ENCODE measurements around the gene COA8.
A peak's percentile ranks its signal among the peaks of the same experiment; 100 is the strongest.

The COA8 gene

GRCh38 chr14:103629503-103630121 is 66.9 kb downstream of the COA8 start:
- Histone ChIP-seq H3K9me3 (ENCODE audit: control extremely low read depth in 1 of 5, control insufficient read depth in 4 of 5, insufficient read depth in 2 of 5, low read depth in 1 of 5, low read length in 4 of 5) (no peaks in the 10 kb centered on the region), H3K4me3 (ENCODE audit: control insufficient read depth in 1 of 7, extremely low read depth in 1 of 7, insufficient read depth in 4 of 7, low read depth in 2 of 7, low read length in 6 of 7) (peak overlapping the region; percentile 51 to 94 (median 80)), H3K36me3 (ENCODE audit: control insufficient read depth in 4 of 4, insufficient read depth in 4 of 4, low read length in 3 of 4) (peaks cover 0 to 5% (median 2%) of the 10 kb centered on the region in 4 experiments), H3K27me3 (replicated peaks in 2 of 5; ENCODE audit: control insufficient read depth in 4 of 5, insufficient read depth in 5 of 5, low read length in 4 of 5) (no peaks in the 10 kb centered on the region), H3K27ac (ENCODE audit: insufficient read depth in 1 of 2, low read depth in 1 of 2, low read length in 2 of 2, poor library complexity in 1 of 2, severe bottlenecking in 2 of 2) (peak overlapping the region; percentile 70 to 89), H3K4me1 (ENCODE audit: control extremely low read depth in 1 of 4, control insufficient read depth in 4 of 4, insufficient read depth in 4 of 4, low read length in 3 of 4) (peaks cover 6 to 42% (median 33%) of the 10 kb centered on the region in 4 experiments)
- POLR2A ChIA-PET: no interaction called here
- DNase-seq: peak in 1 of 3 donors; percentile 41
- CTCF ChIA-PET: interaction anchor here (0.8 kb wide), 1 partner anchor 50 kb away, joined by 5 read pairs; no protein-coding TSS in a partner anchor
- under 1% methylated on average over 69 of the region's 71 CpGs for WGBS (ENCODE audit: insufficient coverage)

GRCh38 chr14:103630364-103631108 is 67.8 kb downstream of the COA8 start:
- ChIA-PET CTCF (no interaction called here), POLR2A (no interaction called here)
- WGBS (ENCODE audit: insufficient coverage): 82% methylated on average over 4 of the region's 5 CpGs
- H3K4me3 ChIP-seq (ENCODE audit: control insufficient read depth in 1 of 7, extremely low read depth in 1 of 7, insufficient read depth in 4 of 7, low read depth in 2 of 7, low read length in 6 of 7): peak overlapping the region in 6 of 7 experiments; percentile 76 to 94 (median 84)
- H3K27ac ChIP-seq (ENCODE audit: insufficient read depth in 1 of 2, low read depth in 1 of 2, low read length in 2 of 2, poor library complexity in 1 of 2, severe bottlenecking in 2 of 2): no peak overlapping the region
- DNase-seq: no peak
- H3K9me3 ChIP-seq (ENCODE audit: control extremely low read depth in 1 of 5, control insufficient read depth in 4 of 5, insufficient read depth in 2 of 5, low read depth in 1 of 5, low read length in 4 of 5): no peaks in the 10 kb centered on the region
- peaks cover 0 to 7% (median 2%) of the 10 kb centered on the region in 4 experiments for H3K36me3 ChIP-seq (ENCODE audit: control insufficient read depth in 4 of 4, insufficient read depth in 4 of 4, low read length in 3 of 4)
- no peaks in the 10 kb centered on the region for H3K27me3 ChIP-seq (replicated peaks in 2 of 5; ENCODE audit: control insufficient read depth in 4 of 5, insufficient read depth in 5 of 5, low read length in 4 of 5)
- H3K4me1 ChIP-seq (ENCODE audit: control extremely low read depth in 1 of 4, control insufficient read depth in 4 of 4, insufficient read depth in 4 of 4, low read length in 3 of 4): peaks cover 9 to 39% (median 29%) of the 10 kb centered on the region in 4 experiments

- POLR2A ChIA-PET: no interaction called here
- CTCF ChIA-PET: interaction anchor here (1.4 kb wide), 1 partner anchor 26 kb away, joined by 3 read pairs; no protein-coding TSS in a partner anchor
- WGBS (ENCODE audit: insufficient coverage): 100% methylated on average over 1 of the region's 1 CpG
- Histone ChIP-seq H3K9me3 (ENCODE audit: control extremely low read depth in 1 of 5, control insufficient read depth in 4 of 5, insufficient read depth in 2 of 5, low read depth in 1 of 5, low read length in 4 of 5) (no peaks in the 10 kb centered on the region), H3K4me3 (ENCODE audit: control insufficient read depth in 1 of 7, extremely low read depth in 1 of 7, insufficient read depth in 4 of 7, low read depth in 2 of 7, low read length in 6 of 7) (no peak overlapping the region), H3K36me3 (ENCODE audit: control insufficient read depth in 4 of 4, insufficient read depth in 4 of 4, low read length in 3 of 4) (peaks cover 4 to 13% (median 7%) of the 10 kb centered on the region in 4 experiments), H3K4me1 (ENCODE audit: control extremely low read depth in 1 of 4, control insufficient read depth in 4 of 4, insufficient read depth in 4 of 4, low read length in 3 of 4) (peaks cover 9 to 28% (median 25%) of the 10 kb centered on the region in 4 experiments), H3K27ac (ENCODE audit: insufficient read depth in 1 of 2, low read depth in 1 of 2, low read length in 2 of 2, poor library complexity in 1 of 2, severe bottlenecking in 2 of 2) (no peak overlapping the region), H3K27me3 (replicated peaks in 2 of 5; ENCODE audit: control insufficient read depth in 4 of 5, insufficient read depth in 5 of 5, low read length in 4 of 5) (no peaks in the 10 kb centered on the region)
- DNase-seq: no peak
Measured at GRCh38 chr14:103633391-103633790, 70.6 kb downstream of the COA8 start.

- Histone ChIP-seq H3K4me3 (ENCODE audit: control insufficient read depth in 1 of 7, extremely low read depth in 1 of 7, insufficient read depth in 4 of 7, low read depth in 2 of 7, low read length in 6 of 7) (no peak overlapping the region), H3K27ac (ENCODE audit: insufficient read depth in 1 of 2, low read depth in 1 of 2, low read length in 2 of 2, poor library complexity in 1 of 2, severe bottlenecking in 2 of 2) (no peak overlapping the region), H3K9me3 (ENCODE audit: control extremely low read depth in 1 of 5, control insufficient read depth in 4 of 5, insufficient read depth in 2 of 5, low read depth in 1 of 5, low read length in 4 of 5) (no peaks in the 10 kb centered on the region), H3K27me3 (replicated peaks in 2 of 5; ENCODE audit: control insufficient read depth in 4 of 5, insufficient read depth in 5 of 5, low read length in 4 of 5) (no peaks in the 10 kb centered on the region), H3K36me3 (ENCODE audit: control insufficient read depth in 4 of 4, insufficient read depth in 4 of 4, low read length in 3 of 4) (peaks cover 4 to 13% (median 7%) of the 10 kb centered on the region in 4 experiments), H3K4me1 (ENCODE audit: control extremely low read depth in 1 of 4, control insufficient read depth in 4 of 4, insufficient read depth in 4 of 4, low read length in 3 of 4) (peaks cover 9 to 25% (median 22%) of the 10 kb centered on the region in 4 experiments)
- CTCF ChIA-PET: interaction anchor here (1.4 kb wide), 1 partner anchor 27 kb away, joined by 3 read pairs; no protein-coding TSS in a partner anchor
- no peak for DNase-seq
- WGBS (ENCODE audit: insufficient coverage): 100% methylated on average over 1 of the region's 4 CpGs
- POLR2A ChIA-PET: no interaction called here
Measured at GRCh38 chr14:103634156-103634555, 71.4 kb downstream of the COA8 start.

GRCh38 chr14:103638594-103638993 is 75.8 kb downstream of the COA8 start:
- CTCF ChIA-PET: interaction anchor here (0.7 to 1.2 kb wide), 3 partner anchors 26 to 67 kb away, joined by 3 read pairs; no protein-coding TSS in a partner anchor
- Histone ChIP-seq H3K9me3 (ENCODE audit: control extremely low read depth in 1 of 5, control insufficient read depth in 4 of 5, insufficient read depth in 2 of 5, low read depth in 1 of 5, low read length in 4 of 5) (no peaks in the 10 kb centered on the region), H3K4me3 (ENCODE audit: control insufficient read depth in 1 of 7, extremely low read depth in 1 of 7, insufficient read depth in 4 of 7, low read depth in 2 of 7, low read length in 6 of 7) (no peak overlapping the region), H3K4me1 (ENCODE audit: control extremely low read depth in 1 of 4, control insufficient read depth in 4 of 4, insufficient read depth in 4 of 4, low read length in 3 of 4) (peaks cover 3 to 14% (median 12%) of the 10 kb centered on the region in 4 experiments), H3K27me3 (replicated peaks in 2 of 5; ENCODE audit: control insufficient read depth in 4 of 5, insufficient read depth in 5 of 5, low read length in 4 of 5) (no peaks in the 10 kb centered on the region), H3K27ac (ENCODE audit: insufficient read depth in 1 of 2, low read depth in 1 of 2, low read length in 2 of 2, poor library complexity in 1 of 2, severe bottlenecking in 2 of 2) (no peak overlapping the region), H3K36me3 (ENCODE audit: control insufficient read depth in 4 of 4, insufficient read depth in 4 of 4, low read length in 3 of 4) (peaks cover 4 to 8% (median 5%) of the 10 kb centered on the region in 4 experiments)
- POLR2A ChIA-PET: no interaction called here
- WGBS (ENCODE audit: insufficient coverage): 100% methylated on average over 2 of the region's 3 CpGs
- DNase-seq: peak in 1 of 3 donors; percentile 4

Data from common myeloid progenitor, CD34-positive (primary cell).